Erythroblast (primary cell): ENCODE measurements around the gene TNS1.

Experiments
- GATA1 ChIP-seq: IDR thresholded peaks from 2 replicates; pipeline ENCODE4 v1.6.1; 2011; ENCODE audit warnings: low read depth, mild to moderate bottlenecking, control low read depth, low read length, moderate library complexity
- POLR2A ChIP-seq: IDR thresholded peaks from 2 replicates; pipeline ENCODE4 v1.6.1; 2011; ENCODE audit warnings: mild to moderate bottlenecking, low read length

DNA sequence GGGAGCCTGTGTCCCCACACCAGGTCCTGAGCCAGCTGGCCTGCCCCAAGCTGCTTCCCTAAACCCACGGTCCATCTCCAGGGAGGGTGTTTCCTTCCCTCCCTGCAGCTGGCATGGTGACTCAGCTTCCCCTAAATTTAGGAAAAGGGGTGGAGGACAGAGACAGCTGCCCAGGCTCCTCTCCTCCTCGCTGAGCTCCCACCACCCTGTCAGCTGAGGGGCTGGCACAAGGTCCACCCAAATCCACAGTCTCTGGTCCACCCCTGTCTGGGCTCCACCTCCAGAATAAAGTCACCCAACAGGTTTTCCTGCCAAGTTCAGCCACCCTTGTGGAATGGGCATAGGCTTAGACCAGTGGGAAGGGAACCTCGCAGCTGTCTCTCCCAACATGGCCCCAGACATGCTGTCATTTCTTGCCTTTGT is 156.5 kb downstream of the TNS1 start:
- TF ChIP-seq POLR2A (no peak), GATA1 (no peak)
